ENCODE data around the gene PLCB1.

Gene PLCB1

DNA sequence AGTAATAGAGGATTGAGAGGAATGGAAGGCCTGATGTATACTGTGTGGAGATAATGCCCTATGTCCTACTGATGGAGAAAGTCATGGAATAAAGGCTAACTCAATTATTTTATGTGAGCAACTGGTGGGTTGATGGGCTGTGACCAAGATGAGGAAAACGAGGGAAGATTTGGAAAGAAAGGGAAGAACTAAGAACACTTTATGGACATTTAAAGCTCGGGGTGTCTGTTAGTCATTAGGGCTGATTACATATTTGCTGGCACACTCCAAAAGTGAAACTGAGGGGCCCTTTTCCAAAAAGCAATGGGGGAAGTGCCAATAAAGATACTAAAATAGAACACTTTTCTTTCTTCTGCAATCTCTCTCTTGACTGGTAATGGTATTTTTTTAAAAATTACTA lies 439.5 kb downstream of the PLCB1 start:
- Histone ChIP-seq H3K4me3 (IDR thresholded peaks at IDR 0.05; ENCODE audit: insufficient read depth, low read depth, low read length) (no peak overlapping the region), H3K27ac (no peak overlapping the region), H3K9ac (no peak overlapping the region), H3K4me1 (ENCODE audit: low read depth, poor library complexity, severe bottlenecking) (no peaks in the 10 kb centered on the region), H4K20me1 (ENCODE audit: insufficient read depth) (no peaks in the 10 kb centered on the region), H3K4me2 (no peak overlapping the region), H3K36me3 (ENCODE audit: insufficient read depth) (no peaks in the 10 kb centered on the region), H3K79me2 (ENCODE audit: insufficient read depth, low read depth) (no peaks in the 10 kb centered on the region), H2AFZ (ENCODE audit: low read depth) (no peak overlapping the region), H3K27me3 (ENCODE audit: insufficient read depth, low read depth) (no peaks in the 10 kb centered on the region)
- TF ChIP-seq, protein P1, sequence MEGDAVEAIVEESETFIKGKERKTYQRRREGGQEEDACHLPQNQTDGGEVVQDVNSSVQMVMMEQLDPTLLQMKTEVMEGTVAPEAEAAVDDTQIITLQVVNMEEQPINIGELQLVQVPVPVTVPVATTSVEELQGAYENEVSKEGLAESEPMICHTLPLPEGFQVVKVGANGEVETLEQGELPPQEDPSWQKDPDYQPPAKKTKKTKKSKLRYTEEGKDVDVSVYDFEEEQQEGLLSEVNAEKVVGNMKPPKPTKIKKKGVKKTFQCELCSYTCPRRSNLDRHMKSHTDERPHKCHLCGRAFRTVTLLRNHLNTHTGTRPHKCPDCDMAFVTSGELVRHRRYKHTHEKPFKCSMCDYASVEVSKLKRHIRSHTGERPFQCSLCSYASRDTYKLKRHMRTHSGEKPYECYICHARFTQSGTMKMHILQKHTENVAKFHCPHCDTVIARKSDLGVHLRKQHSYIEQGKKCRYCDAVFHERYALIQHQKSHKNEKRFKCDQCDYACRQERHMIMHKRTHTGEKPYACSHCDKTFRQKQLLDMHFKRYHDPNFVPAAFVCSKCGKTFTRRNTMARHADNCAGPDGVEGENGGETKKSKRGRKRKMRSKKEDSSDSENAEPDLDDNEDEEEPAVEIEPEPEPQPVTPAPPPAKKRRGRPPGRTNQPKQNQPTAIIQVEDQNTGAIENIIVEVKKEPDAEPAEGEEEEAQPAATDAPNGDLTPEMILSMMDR (conservative IDR thresholded peaks at IDR 0.05; ENCODE audit: low read depth, low read length), result no peak

DNA sequence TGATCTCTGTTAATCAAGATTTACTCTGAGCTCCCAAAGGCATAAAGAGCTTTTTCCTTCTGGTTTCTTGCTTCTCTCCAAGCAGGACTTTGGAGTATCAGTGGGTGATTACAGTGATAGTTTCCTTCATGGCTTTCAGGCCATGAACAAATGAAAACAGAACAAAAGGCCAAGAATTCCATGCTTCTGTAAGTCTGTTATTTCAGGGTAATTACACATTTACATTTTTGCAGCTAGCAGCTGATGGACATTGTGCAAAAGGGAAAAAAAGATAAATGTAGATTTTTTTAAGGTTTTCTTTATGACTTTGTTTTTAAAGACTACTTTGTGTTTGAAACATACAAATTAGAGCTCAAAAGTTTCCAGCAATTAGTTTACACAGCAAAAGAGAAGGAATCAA lies 441.6 kb downstream of the PLCB1 start:
- no peak overlapping the region for H3K4me2 ChIP-seq
- H3K4me3 ChIP-seq (IDR thresholded peaks at IDR 0.05; ENCODE audit: insufficient read depth, low read depth, low read length), result no peak overlapping the region
- H3K4me1 ChIP-seq (ENCODE audit: low read depth, poor library complexity, severe bottlenecking), result no peaks in the 10 kb centered on the region
- no peak overlapping the region for H2AFZ ChIP-seq (ENCODE audit: low read depth)
- TF ChIP-seq, protein P1 (conservative IDR thresholded peaks at IDR 0.05; ENCODE audit: low read depth, low read length), result no peak
- H3K27me3 ChIP-seq (ENCODE audit: insufficient read depth, low read depth), result no peaks in the 10 kb centered on the region
- H4K20me1 ChIP-seq (ENCODE audit: insufficient read depth), result no peaks in the 10 kb centered on the region
- H3K27ac ChIP-seq, result no peak overlapping the region
- H3K9ac ChIP-seq, result no peak overlapping the region
- H3K36me3 ChIP-seq (ENCODE audit: insufficient read depth), result no peaks in the 10 kb centered on the region
- H3K79me2 ChIP-seq (ENCODE audit: insufficient read depth, low read depth), result no peaks in the 10 kb centered on the region

DNA sequence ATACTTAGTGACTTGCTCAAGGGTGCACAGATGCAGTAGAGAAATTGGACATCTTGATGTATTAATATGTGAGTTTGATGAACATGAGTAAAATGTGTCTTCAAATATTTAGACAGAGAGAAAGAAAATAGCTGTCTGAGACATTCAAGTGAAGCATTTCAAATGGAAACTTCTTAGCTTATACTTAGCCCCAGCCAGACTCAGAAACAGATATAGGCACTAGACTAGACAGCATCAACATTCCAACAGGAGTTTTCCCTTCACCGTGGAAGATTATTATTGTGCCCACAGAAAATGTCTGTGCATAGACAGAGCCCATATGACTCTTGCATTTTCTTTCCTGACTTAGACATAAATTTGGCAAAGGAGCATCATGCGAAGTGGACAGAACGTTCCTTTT lies 443.0 kb downstream of the PLCB1 start:
- H3K4me2 ChIP-seq, result no peak overlapping the region
- no peaks in the 10 kb centered on the region for H3K79me2 ChIP-seq (ENCODE audit: insufficient read depth, low read depth)
- H3K4me1 ChIP-seq (ENCODE audit: low read depth, poor library complexity, severe bottlenecking), result no peaks in the 10 kb centered on the region
- no peaks in the 10 kb centered on the region for H3K27me3 ChIP-seq (ENCODE audit: insufficient read depth, low read depth)
- no peak overlapping the region for H2AFZ ChIP-seq (ENCODE audit: low read depth)
- H3K27ac ChIP-seq, result no peak overlapping the region
- no peaks in the 10 kb centered on the region for H3K36me3 ChIP-seq (ENCODE audit: insufficient read depth)
- H3K4me3 ChIP-seq (IDR thresholded peaks at IDR 0.05; ENCODE audit: insufficient read depth, low read depth, low read length), result no peak overlapping the region
- H3K9ac ChIP-seq, result no peak overlapping the region
- H4K20me1 ChIP-seq (ENCODE audit: insufficient read depth), result no peaks in the 10 kb centered on the region
- TF ChIP-seq, protein P1 (conservative IDR thresholded peaks at IDR 0.05; ENCODE audit: low read depth, low read length), result no peak

DNA sequence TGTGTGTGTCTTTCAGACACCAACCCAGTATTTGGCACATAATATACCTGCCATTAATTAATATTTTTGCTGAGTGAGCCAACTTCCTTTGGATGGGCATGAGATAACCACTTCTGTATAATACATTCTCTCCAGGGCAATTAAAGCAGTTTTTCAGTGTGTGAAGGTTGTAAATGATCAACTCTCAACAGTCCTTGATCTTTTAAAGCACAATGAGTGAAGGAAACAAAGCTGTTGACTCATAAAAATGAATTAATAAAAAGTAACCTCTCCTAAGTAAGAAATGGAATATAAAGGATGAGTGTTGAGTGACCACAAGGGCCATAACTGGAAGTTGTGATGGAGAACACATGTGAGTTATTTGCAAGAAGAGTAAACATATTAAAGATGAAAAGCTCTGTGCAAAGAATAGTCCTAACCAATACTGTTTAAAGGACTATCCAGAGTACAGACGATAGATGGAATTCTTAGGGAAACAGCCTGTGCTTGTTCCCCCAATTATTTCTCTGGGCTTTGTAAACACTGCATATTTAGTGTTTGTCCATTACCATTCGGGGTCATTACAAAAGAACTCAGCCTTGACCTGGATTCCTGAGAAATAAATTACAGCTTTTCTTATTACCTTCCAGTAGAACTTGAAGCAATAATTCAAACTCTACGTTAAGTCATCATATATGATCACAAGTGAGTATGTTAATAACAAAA lies 446.2 kb downstream of the PLCB1 start:
- H3K27ac ChIP-seq, result no peak overlapping the region
- no peaks in the 10 kb centered on the region for H3K27me3 ChIP-seq (ENCODE audit: insufficient read depth, low read depth)
- no peaks in the 10 kb centered on the region for H3K79me2 ChIP-seq (ENCODE audit: insufficient read depth, low read depth)
- no peak overlapping the region for H3K9ac ChIP-seq
- no peak overlapping the region for H3K4me2 ChIP-seq
- no peak overlapping the region for H2AFZ ChIP-seq (ENCODE audit: low read depth)
- no peaks in the 10 kb centered on the region for H3K4me1 ChIP-seq (ENCODE audit: low read depth, poor library complexity, severe bottlenecking)
- H3K36me3 ChIP-seq (ENCODE audit: insufficient read depth), result no peaks in the 10 kb centered on the region
- no peaks in the 10 kb centered on the region for H4K20me1 ChIP-seq (ENCODE audit: insufficient read depth)
- TF ChIP-seq, protein P1 (conservative IDR thresholded peaks at IDR 0.05; ENCODE audit: low read depth, low read length), result no peak
- no peak overlapping the region for H3K4me3 ChIP-seq (IDR thresholded peaks at IDR 0.05; ENCODE audit: insufficient read depth, low read depth, low read length)

Measured in KMS-11 (cell line).